Activated T-helper 2 cell treated with anti-CD3 and anti-CD28 coated beads, Interferon-gamma antibody, Interleukin-2, Interleukin-4, amounts not matched to agents 10 μg/mL and 5 μg/mL and 100 μg/mL, durations not matched to agents 14 hours and 24 hours and 36 hours (primary cell): ENCODE measurements around the gene MTPN. TPM values are rescaled to one million over a fixed set of nuclear protein-coding genes. Genes with fewer than 3 reads are reported as not detected.

ENCODE experiments used
- DNase-seq: peaks from one replicate; pipeline ENCODE4 v3.0.0; 2021; ENCODE audit warnings: low spot score
- H3K27ac Mint-ChIP-seq: one replicate; pipeline ENCODE4 v1.8.0; 2021; ENCODE audit warnings: mixed read lengths
- H3K27me3 Mint-ChIP-seq: one replicate; pipeline ENCODE4 v1.8.0; 2021; ENCODE audit warnings: low read depth, mixed read lengths
- H3K36me3 Mint-ChIP-seq: one replicate; pipeline ENCODE4 v1.8.0; 2021; ENCODE audit warnings: low read depth, mixed read lengths
- H3K4me1 Mint-ChIP-seq: one replicate; pipeline ENCODE4 v1.8.0; 2021; ENCODE audit warnings: low read depth, mixed read lengths
- H3K4me3 Mint-ChIP-seq: one replicate; pipeline ENCODE4 v1.8.0; 2021; ENCODE audit warnings: low read depth, mild to moderate bottlenecking, moderate library complexity, mixed read lengths
- H3K9me3 Mint-ChIP-seq: one replicate; pipeline ENCODE4 v1.8.0; 2021; ENCODE audit warnings: mixed read lengths
- intact Hi-C: fragments of 100-400 bp; cut with micrococcal nuclease; formaldehyde crosslinking; loops from one replicate; pipeline ENCODE4 v1.15.1; 2023
- total RNA-seq: library from RNA; stranded (reverse); gene quantifications from 2 replicates; pipeline ENCODE4 v1.2.3, GENCODE V29; 2022

Gene MTPN
- total RNA-seq, 1 donor from 2014 or later = 113 TPM

- intact Hi-C loops = no loop called here
- no peak for DNase-seq
- Mint-ChIP-seq H3K36me3 (no peaks in the 10 kb centered on the region), H3K27ac (no peak overlapping the region), H3K4me3 (no peak overlapping the region), H3K4me1 (no peaks in the 10 kb centered on the region), H3K9me3 (no peaks in the 10 kb centered on the region), H3K27me3 (peaks cover 2% of the 10 kb centered on the region)
Observed at GRCh38 chr7:135905858-135906257, 71.3 kb downstream of the MTPN start.

GRCh38 chr7:135905355-135905754 lies 71.8 kb downstream of the MTPN start:
- Mint-ChIP-seq H3K27me3 (peaks cover 2% of the 10 kb centered on the region), H3K4me3 (no peak overlapping the region), H3K27ac (no peak overlapping the region), H3K36me3 (no peaks in the 10 kb centered on the region), H3K9me3 (no peaks in the 10 kb centered on the region), H3K4me1 (no peaks in the 10 kb centered on the region)
- DNase-seq = no peak
- intact Hi-C loops = no loop called here

- intact Hi-C loops = no loop called here
- no peak overlapping the region for H3K27ac Mint-ChIP-seq
- no peak for DNase-seq
- no peaks in the 10 kb centered on the region for H3K9me3 Mint-ChIP-seq
- no peak overlapping the region for H3K4me3 Mint-ChIP-seq
- H3K4me1 Mint-ChIP-seq = no peaks in the 10 kb centered on the region
- no peaks in the 10 kb centered on the region for H3K27me3 Mint-ChIP-seq
- no peaks in the 10 kb centered on the region for H3K36me3 Mint-ChIP-seq
Observed at GRCh38 chr7:135904282-135904681, 72.9 kb downstream of the MTPN start.

DNA sequence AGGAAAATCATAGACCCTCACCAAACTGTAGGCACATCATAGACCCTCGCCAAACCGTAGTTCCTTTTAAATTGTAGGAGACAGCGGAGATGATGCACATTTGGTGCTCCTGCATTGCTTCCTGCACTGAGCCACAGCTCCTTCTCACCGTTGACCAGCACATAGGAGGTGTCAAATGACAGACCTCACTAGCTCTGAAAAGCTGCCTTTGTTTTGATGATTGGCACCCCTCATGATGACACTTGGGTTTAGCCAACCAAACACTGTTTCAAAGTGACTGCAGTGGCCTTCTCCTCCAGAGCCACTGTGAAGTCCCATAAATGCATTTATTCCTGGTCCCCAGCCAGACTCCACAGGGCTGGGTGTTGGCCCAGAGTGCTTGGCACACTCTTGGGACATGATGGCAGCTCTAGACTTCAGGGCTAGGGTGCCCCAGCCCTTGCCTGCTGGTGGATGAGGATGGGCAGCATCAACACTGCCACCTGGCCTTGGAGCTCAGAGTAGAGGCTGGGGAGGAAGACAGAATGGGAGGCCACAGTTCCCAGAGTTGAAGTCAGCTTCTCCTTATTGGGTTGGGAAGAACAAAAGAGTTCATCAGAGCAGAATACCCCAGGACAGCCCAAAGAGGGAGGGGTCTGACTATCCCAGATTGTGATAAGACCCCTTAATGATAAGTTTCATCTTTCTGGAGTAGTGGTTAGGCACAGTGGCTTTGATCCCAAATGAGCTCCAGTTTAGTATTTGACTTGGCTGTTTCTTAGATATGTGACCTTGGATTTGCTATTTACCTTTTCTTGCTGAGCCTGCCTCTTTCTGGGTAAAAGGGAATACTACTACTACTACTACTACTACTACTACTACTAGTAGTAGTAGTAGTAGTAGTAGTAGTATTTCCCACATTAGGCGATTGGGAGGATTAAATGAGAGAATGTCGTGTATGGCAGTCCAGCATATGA lies 75.3 kb downstream of the MTPN start:
- H3K27ac Mint-ChIP-seq = no peak overlapping the region
- H3K4me3 Mint-ChIP-seq = no peak overlapping the region
- DNase-seq = no peak
- H3K9me3 Mint-ChIP-seq = no peaks in the 10 kb centered on the region
- no peaks in the 10 kb centered on the region for H3K27me3 Mint-ChIP-seq
- intact Hi-C loops = no loop called here
- no peaks in the 10 kb centered on the region for H3K36me3 Mint-ChIP-seq
- H3K4me1 Mint-ChIP-seq = no peaks in the 10 kb centered on the region

GRCh38 chr7:135900065-135900546 lies 77.1 kb downstream of the MTPN start:
- Mint-ChIP-seq H3K4me3 (no peak overlapping the region), H3K4me1 (no peaks in the 10 kb centered on the region), H3K9me3 (no peaks in the 10 kb centered on the region), H3K36me3 (no peaks in the 10 kb centered on the region), H3K27me3 (no peaks in the 10 kb centered on the region), H3K27ac (no peak overlapping the region)
- intact Hi-C loops = no loop called here
- no peak for DNase-seq

GRCh38 chr7:135899458-135900064 lies 77.6 kb downstream of the MTPN start:
- Mint-ChIP-seq H3K36me3 (no peaks in the 10 kb centered on the region), H3K4me1 (no peaks in the 10 kb centered on the region), H3K9me3 (no peaks in the 10 kb centered on the region), H3K27ac (no peak overlapping the region), H3K4me3 (no peak overlapping the region), H3K27me3 (no peaks in the 10 kb centered on the region)
- no peak for DNase-seq
- intact Hi-C loops = no loop called here

GRCh38 chr7:135898226-135898625 lies 78.9 kb downstream of the MTPN start:
- no peak for DNase-seq
- H3K27ac Mint-ChIP-seq = no peak overlapping the region
- no peaks in the 10 kb centered on the region for H3K4me1 Mint-ChIP-seq
- no peak overlapping the region for H3K4me3 Mint-ChIP-seq
- H3K27me3 Mint-ChIP-seq = no peaks in the 10 kb centered on the region
- intact Hi-C loops = no loop called here
- H3K36me3 Mint-ChIP-seq = no peaks in the 10 kb centered on the region
- H3K9me3 Mint-ChIP-seq = no peaks in the 10 kb centered on the region

GRCh38 chr7:135894816-135895215 lies 82.3 kb downstream of the MTPN start:
- no peaks in the 10 kb centered on the region for H3K4me1 Mint-ChIP-seq
- no peak overlapping the region for H3K4me3 Mint-ChIP-seq
- H3K27me3 Mint-ChIP-seq = no peaks in the 10 kb centered on the region
- intact Hi-C loops = no loop called here
- DNase-seq = no peak
- H3K9me3 Mint-ChIP-seq = no peaks in the 10 kb centered on the region
- no peaks in the 10 kb centered on the region for H3K36me3 Mint-ChIP-seq
- no peak overlapping the region for H3K27ac Mint-ChIP-seq

- intact Hi-C loops = no loop called here
Observed at GRCh38 chr7:135889823-135890222, 87.3 kb downstream of the MTPN start.

DNA sequence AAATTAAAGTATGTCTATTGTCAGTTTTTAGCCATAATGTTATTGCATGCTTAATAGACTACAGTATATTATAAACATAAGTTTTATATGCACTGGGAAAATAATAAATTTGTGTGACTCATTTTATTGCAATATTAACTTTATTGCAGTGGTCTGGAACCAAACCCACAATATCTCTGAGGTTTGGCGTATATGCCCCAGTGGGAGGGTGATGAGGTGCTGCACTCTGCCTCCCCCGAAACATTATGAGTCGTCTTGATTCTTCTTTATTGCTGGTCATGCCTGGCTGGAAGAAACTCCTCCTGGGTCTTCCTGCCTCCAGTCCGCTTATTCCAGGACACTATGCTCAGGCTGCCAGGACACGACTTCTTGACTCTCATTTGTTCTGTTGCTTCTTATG lies 88.4 kb downstream of the MTPN start:
- intact Hi-C loops = no loop called here
- no peaks in the 10 kb centered on the region for H3K9me3 Mint-ChIP-seq
- DNase-seq = no peak
- no peak overlapping the region for H3K4me3 Mint-ChIP-seq
- no peak overlapping the region for H3K27ac Mint-ChIP-seq
- no peaks in the 10 kb centered on the region for H3K27me3 Mint-ChIP-seq
- H3K4me1 Mint-ChIP-seq = peaks cover 6% of the 10 kb centered on the region
- H3K36me3 Mint-ChIP-seq = no peaks in the 10 kb centered on the region

More at GRCh38 chr7:135889823-135890222, 87.3 kb downstream of the MTPN start:
- Mint-ChIP-seq H3K36me3 (no peaks in the 10 kb centered on the region), H3K27me3 (no peaks in the 10 kb centered on the region), H3K27ac (no peak overlapping the region), H3K9me3 (no peaks in the 10 kb centered on the region), H3K4me1 (peaks cover 6% of the 10 kb centered on the region), H3K4me3 (no peak overlapping the region)
- DNase-seq = no peak

DNA sequence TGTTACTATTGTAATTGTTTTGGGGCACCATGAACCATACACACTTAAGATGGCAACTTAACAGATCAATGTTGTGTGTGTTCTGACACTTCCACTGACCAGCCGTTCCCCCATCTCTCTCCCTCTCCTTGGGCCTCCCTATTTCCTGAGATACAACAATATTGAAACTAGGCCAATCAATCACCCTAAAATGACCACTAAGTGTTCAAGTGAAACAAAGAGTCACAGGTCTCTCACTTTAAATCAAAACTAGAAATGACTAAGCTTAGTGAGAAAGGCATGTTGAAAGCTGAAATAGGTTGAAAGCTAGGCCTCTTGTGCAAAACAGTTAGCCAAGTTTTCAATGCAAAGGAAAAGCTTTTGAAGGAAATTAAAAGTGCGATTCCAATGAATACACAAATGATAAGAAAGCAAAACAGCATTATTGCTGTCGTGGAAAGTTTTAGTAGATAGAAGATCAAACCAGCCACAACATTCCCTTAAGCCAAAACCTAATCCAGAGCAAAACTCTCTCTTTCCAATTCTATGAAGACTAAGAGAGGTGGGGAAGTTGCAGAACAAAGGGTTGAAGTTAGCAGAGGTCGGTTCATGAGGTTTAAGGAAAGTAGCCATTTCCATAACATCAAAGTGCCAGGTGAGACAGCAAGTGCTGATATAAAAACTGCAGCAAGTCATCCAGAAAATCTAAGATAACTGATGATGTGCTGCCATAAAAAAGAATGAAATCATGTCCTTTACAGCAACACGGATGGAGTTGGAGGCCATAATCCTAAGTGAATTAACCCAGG lies 90.6 kb downstream of the MTPN start:
- H3K4me3 Mint-ChIP-seq = no peak overlapping the region
- H3K27me3 Mint-ChIP-seq = no peaks in the 10 kb centered on the region
- peak overlapping the region; percentile 13 for H3K27ac Mint-ChIP-seq
- no peaks in the 10 kb centered on the region for H3K36me3 Mint-ChIP-seq
- intact Hi-C loops = no loop called here
- DNase-seq = no peak
- H3K4me1 Mint-ChIP-seq = peaks cover 6% of the 10 kb centered on the region
- no peaks in the 10 kb centered on the region for H3K9me3 Mint-ChIP-seq

GRCh38 chr7:135884495-135885232 lies 92.5 kb downstream of the MTPN start:
- H3K27me3 Mint-ChIP-seq = no peaks in the 10 kb centered on the region
- H3K27ac Mint-ChIP-seq = no peak overlapping the region
- H3K4me1 Mint-ChIP-seq = peaks cover 6% of the 10 kb centered on the region
- no peaks in the 10 kb centered on the region for H3K36me3 Mint-ChIP-seq
- DNase-seq = no peak
- intact Hi-C loops = no loop called here
- H3K4me3 Mint-ChIP-seq = no peak overlapping the region
- H3K9me3 Mint-ChIP-seq = no peaks in the 10 kb centered on the region
